ENCODE measurements around the gene DIAPH1.

DNA sequence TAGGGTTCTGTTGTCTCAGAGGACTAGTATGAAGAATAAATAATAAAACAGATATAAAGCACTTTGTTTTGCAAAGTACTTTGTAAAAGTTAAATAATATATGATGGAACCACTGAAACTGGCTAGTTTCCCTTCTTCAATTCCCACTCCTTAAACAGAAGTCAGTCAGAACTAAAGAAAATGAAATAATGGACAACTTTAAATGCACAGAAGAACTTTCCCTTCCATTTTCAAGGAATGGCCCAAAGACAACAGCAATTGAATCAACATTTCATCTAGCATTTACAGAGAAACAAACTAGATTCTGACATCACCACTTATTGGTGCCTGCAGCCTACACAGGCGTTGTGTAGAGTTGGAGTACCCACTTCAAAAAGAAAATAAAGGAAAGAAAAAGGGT lies 16.2 kb downstream of the DIAPH1 start:
- TF ChIP-seq, protein P1, sequence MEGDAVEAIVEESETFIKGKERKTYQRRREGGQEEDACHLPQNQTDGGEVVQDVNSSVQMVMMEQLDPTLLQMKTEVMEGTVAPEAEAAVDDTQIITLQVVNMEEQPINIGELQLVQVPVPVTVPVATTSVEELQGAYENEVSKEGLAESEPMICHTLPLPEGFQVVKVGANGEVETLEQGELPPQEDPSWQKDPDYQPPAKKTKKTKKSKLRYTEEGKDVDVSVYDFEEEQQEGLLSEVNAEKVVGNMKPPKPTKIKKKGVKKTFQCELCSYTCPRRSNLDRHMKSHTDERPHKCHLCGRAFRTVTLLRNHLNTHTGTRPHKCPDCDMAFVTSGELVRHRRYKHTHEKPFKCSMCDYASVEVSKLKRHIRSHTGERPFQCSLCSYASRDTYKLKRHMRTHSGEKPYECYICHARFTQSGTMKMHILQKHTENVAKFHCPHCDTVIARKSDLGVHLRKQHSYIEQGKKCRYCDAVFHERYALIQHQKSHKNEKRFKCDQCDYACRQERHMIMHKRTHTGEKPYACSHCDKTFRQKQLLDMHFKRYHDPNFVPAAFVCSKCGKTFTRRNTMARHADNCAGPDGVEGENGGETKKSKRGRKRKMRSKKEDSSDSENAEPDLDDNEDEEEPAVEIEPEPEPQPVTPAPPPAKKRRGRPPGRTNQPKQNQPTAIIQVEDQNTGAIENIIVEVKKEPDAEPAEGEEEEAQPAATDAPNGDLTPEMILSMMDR (IDR thresholded peaks at IDR 0.05): no peak
- TF ChIP-seq POLR2AphosphoS5 (IDR thresholded peaks at IDR 0.05): no peak
- TF ChIP-seq POLR2A (IDR thresholded peaks at IDR 0.05): no peak
- TF ChIP-seq EP300 (IDR thresholded peaks at IDR 0.05): no peak
